ENCODE results near the gene DOK5. TPM values are rescaled to one million over a fixed set of nuclear protein-coding genes. Genes with fewer than 3 reads are reported as not detected.

Gene DOK5
- total and polyA plus RNA-seq, 2 of the 8 experiments (the other 6 are each of a cell fraction or from before 2014, with no cell fraction given), result 8.9 to 15.0 TPM

- no peak overlapping the region for H3K23ac ChIP-seq (ENCODE audit: insufficient read length)
- H2BK5ac ChIP-seq (ENCODE audit: low read depth, low read length), result no peak overlapping the region
- ChIA-PET CTCF (ENCODE audit: partially characterized antibody) (interaction anchor here (0.7 kb wide), 1 partner anchor 32 kb away, joined by 3 read pairs; no protein-coding TSS in a partner anchor), POLR2A (ENCODE audit: partially characterized antibody) (no interaction called here)
- H4K8ac ChIP-seq (ENCODE audit: extremely low read depth, insufficient read depth, low read length), result no peak overlapping the region
- no peak overlapping the region for H2AK5ac ChIP-seq (ENCODE audit: low read depth, low read length)
- H3K79me1 ChIP-seq (ENCODE audit: low read depth, low read length), result no peaks in the 10 kb centered on the region
- H4K91ac ChIP-seq (replicated peaks; ENCODE audit: insufficient read length, low read length), result no peak overlapping the region
- no peak overlapping the region for H2BK120ac ChIP-seq (replicated peaks; ENCODE audit: low read depth, low read length)
- no peak overlapping the region for H2BK15ac ChIP-seq (ENCODE audit: low read length)
- FAIRE-seq, result no peak
- DNase-seq (ENCODE audit: low read depth in 1 of 2, low spot score in 2 of 2), result no peak
- H4K20me1 ChIP-seq (replicated peaks in 1 of 2; ENCODE audit: control insufficient read depth in 1 of 2, insufficient read depth in 2 of 2, low read length in 2 of 2), result no peaks in the 10 kb centered on the region
- H3K27me3 ChIP-seq (replicated peaks in 1 of 4; ENCODE audit: control insufficient read depth in 3 of 4, extremely low read depth in 1 of 4, insufficient read depth in 3 of 4, low read length in 3 of 4), result no peaks in the 10 kb centered on the region
- H3K4ac ChIP-seq (replicated peaks; ENCODE audit: insufficient read length, low read depth, low read length), result no peak overlapping the region
- no peak for TF ChIP-seq KDM1A (IDR thresholded peaks at IDR 0.05; ENCODE audit: borderline replicate concordance, low read length)
- TF ChIP-seq JUND (IDR thresholded peaks at IDR 0.05; ENCODE audit: low read length), result no peak
- TF ChIP-seq FOSL1 (IDR thresholded peaks at IDR 0.05; ENCODE audit: insufficient read depth, low read depth, low read length), result no peak
- H3K27ac ChIP-seq (ENCODE audit: low read depth, low read length), result no peak overlapping the region
- no peak overlapping the region for H4K5ac ChIP-seq (ENCODE audit: insufficient read length, low read depth, low read length)
- 86% methylated on average over 10 of the region's 10 CpGs; no CpG with 5 or more reads in 1 of the 2 experiments for WGBS, 2 experiments (ENCODE audit: extremely low coverage in 1 of 2, insufficient coverage in 1 of 2, insufficient read length in 1 of 2, insufficient replicate concordance in 2 of 2, low coverage in 1 of 2, low lambda C conversion rate in 2 of 2, missing lambda C conversion rate in 1 of 2)
- no peak overlapping the region for H3K18ac ChIP-seq (ENCODE audit: extremely low read depth, low read length)
- H3K14ac ChIP-seq (ENCODE audit: insufficient read length), result no peak overlapping the region
- no peaks in the 10 kb centered on the region for H3K23me2 ChIP-seq (ENCODE audit: low read depth, low read length)
- no peak overlapping the region for H2BK12ac ChIP-seq (ENCODE audit: low read depth, low read length)
- no peaks in the 10 kb centered on the region for H3K79me2 ChIP-seq (ENCODE audit: control insufficient read depth in 1 of 2, insufficient read depth in 2 of 2, low read length in 2 of 2)
- H2AFZ ChIP-seq (ENCODE audit: low read length), result no peak overlapping the region
- H3K9ac ChIP-seq (replicated peaks in 1 of 4; ENCODE audit: extremely low read depth in 1 of 4, low read depth in 3 of 4, low read length in 3 of 4), result no peak overlapping the region
- H3K56ac ChIP-seq (replicated peaks; ENCODE audit: insufficient read length, low read depth, low read length), result no peak overlapping the region
- H2BK20ac ChIP-seq (ENCODE audit: low read length), result no peak overlapping the region
- no peak overlapping the region for H3K4me3 ChIP-seq (ENCODE audit: extremely low read depth in 1 of 4, insufficient read depth in 2 of 4, low read depth in 3 of 4, low read length in 4 of 4)
- H3K4me1 ChIP-seq (replicated peaks in 1 of 4; ENCODE audit: control insufficient read depth in 3 of 4, insufficient read depth in 4 of 4, low read length in 3 of 4), result no peaks in the 10 kb centered on the region
- H3K9me3 ChIP-seq (ENCODE audit: insufficient read depth in 2 of 2, low read depth in 1 of 2, low read length in 1 of 2), result peaks cover 0 to 5% of the 10 kb centered on the region in 2 experiments; a peak in 1 of 4 replicates
- no peak overlapping the region for H3K4me2 ChIP-seq (ENCODE audit: insufficient read depth in 1 of 2, low read depth in 2 of 2, low read length in 2 of 2)
- H3K36me3 ChIP-seq (ENCODE audit: control insufficient read depth in 2 of 4, insufficient read depth in 4 of 4, low read length in 3 of 4), result no peaks in the 10 kb centered on the region
Observed at GRCh38 chr20:54601831-54602515, 126.6 kb downstream of the DOK5 start.
